Calu3 (cell line): ENCODE data around the gene LIMK2. TPM values are rescaled to one million over a fixed set of nuclear protein-coding genes. Genes with fewer than 3 reads are reported as not detected.
A peak's percentile ranks its signal among the peaks of the same experiment; 100 is the strongest.
"Not testable (repeated sequence)": the region's sequence is repeated elsewhere in the genome, so short reads cannot be mapped to it uniquely, and the experiment has no call there.

ENCODE experiments used
- Bru-seq: library from RNA; stranded (reverse); fragments of 400-500 nt; gene quantifications from one replicate; lab custom pipeline; 2021; lab: Mats Ljungman, UMichigan
- BruChase-seq, 2 experiments: library from RNA; stranded (reverse); fragments of 400-500 nt; gene quantifications; one replicate each; lab custom pipeline; 2021; lab: Mats Ljungman, UMichigan
- BruUV-seq: library from RNA; stranded (reverse); fragments of 400-500 nt; replicated peaks from 2 replicates; lab custom pipeline; 2021; lab: Mats Ljungman, UMichigan
- CTCF ChIA-PET: fragments of 300-600 bp; sonication (Branson Sonifier 250); formaldehyde crosslinking; loops from one replicate; lab custom pipeline; 2022; ENCODE audit warnings: antibody characterized with exemption; lab: Charles Lee
- DNase-seq: peaks from one replicate; pipeline ENCODE4 v3.0.0; 2022
- H3K27ac Mint-ChIP-seq: one replicate; pipeline ENCODE4 v1.8.0; 2022; ENCODE audit warnings: mixed read lengths; ENCODE audit not compliant: unreplicated experiment
- H3K27me3 Mint-ChIP-seq: one replicate; pipeline ENCODE4 v1.8.0; 2022; ENCODE audit warnings: mixed read lengths; ENCODE audit not compliant: unreplicated experiment
- H3K36me3 Mint-ChIP-seq: one replicate; pipeline ENCODE4 v1.8.0; 2022; ENCODE audit warnings: mild to moderate bottlenecking, moderate library complexity, mixed read lengths; ENCODE audit not compliant: insufficient read depth, unreplicated experiment
- H3K4me1 Mint-ChIP-seq: one replicate; pipeline ENCODE4 v1.8.0; 2022; ENCODE audit warnings: mild to moderate bottlenecking, low read depth, mixed read lengths; ENCODE audit not compliant: unreplicated experiment
- H3K4me3 Mint-ChIP-seq: one replicate; pipeline ENCODE4 v1.8.0; 2022; ENCODE audit warnings: mild to moderate bottlenecking, low read depth, moderate library complexity, mixed read lengths; ENCODE audit not compliant: unreplicated experiment
- H3K9me3 Mint-ChIP-seq: one replicate; pipeline ENCODE4 v1.8.0; 2022; ENCODE audit warnings: low read depth, mixed read lengths; ENCODE audit not compliant: unreplicated experiment
- intact Hi-C: fragments of 100-400 bp; cut with micrococcal nuclease; formaldehyde crosslinking; loops from one replicate; pipeline ENCODE4 v1.10.0; 2022; ENCODE audit not compliant: unreplicated experiment
- long read RNA-seq: library from polyadenylated mRNA; stranded (forward); transcript quantifications from one replicate; pipeline ENCODE4 v2.0.0, GENCODE V29; 2022
- total RNA-seq: library from RNA; stranded (reverse); gene quantifications from 2 replicates; pipeline ENCODE4 v1.2.3, GENCODE V29; 2022
- TF ChIP-seq, protein P1 (sequence below): fragments of 200-600 bp; IDR thresholded peaks from one replicate; pipeline ENCODE4 v1.8.0; 2022; ENCODE audit warnings: antibody characterized with exemption; ENCODE audit not compliant: unreplicated experiment

LIMK2 gene
- total RNA-seq = 59.9 and 60.7 TPM in 2 replicates
- Bru-seq, nascent RNA = percentile 83 among the genes with signal in this experiment
- BruChase-seq, experiment 1, labeled RNA remaining after a 6-hour chase = percentile 83 among the genes with signal in this experiment
- percentile 87 among the genes with signal in this experiment for BruChase-seq, experiment 2, labeled RNA remaining after a 2-hour chase
- long read RNA-seq, transcript LIMK2-201 (16 exons, 3,670 nt) = major isoform, 7 of 32 reads
- long read RNA-seq, partial matches to known transcripts = 13 of 32 reads
- long read RNA-seq, other reads (novel, unspliced or antisense) = 11 of 32 reads

DNA sequence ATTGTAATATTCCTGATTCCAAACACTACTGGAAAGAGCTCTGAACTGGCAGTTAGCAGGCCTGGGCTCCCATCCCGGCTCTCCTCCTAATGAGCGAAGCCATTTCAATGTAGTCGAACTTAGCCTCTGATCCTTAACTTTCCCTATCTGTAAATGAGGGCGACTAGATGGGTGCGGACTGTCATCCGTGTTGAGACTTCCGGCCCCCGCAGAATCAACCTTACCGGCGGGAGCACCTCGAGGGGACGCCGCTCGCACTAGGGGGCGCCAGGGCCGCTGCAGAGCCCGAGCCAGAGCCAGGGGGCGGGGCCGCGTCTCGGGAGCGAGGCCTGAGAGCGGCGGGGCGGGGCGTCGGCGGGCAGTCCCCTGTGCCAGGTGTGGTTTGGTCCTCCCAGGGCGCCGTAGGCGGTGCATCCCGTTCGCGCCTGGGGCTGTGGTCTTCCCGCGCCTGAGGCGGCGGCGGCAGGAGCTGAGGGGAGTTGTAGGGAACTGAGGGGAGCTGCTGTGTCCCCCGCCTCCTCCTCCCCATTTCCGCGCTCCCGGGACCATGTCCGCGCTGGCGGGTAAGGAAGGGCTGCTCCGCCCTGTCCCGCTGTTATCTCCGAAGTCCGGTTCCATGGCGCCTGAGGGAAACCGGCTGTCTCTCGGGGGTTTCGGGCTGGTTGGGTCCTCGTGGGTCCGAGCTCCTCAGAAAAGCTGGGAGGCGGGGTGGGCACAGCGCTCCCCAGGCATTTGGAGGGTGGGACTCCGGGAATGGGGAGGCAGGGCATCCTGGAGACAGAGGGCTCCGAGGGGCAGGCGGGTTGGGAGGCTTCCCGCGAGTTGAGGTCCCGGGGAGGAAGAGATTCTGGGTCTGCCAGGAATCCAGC is at the start of gene LIMK2:
LIMK2 (plus strand) TSS at position 437 of the 869 bp plus-strand sequence; CDS start at position 548, 111 bp downstream.
- Mint-ChIP-seq H3K9me3 (no peaks in the 10 kb centered on the region), H3K4me3 (peak within 1 kb of the TSS; percentile 85), H3K27me3 (no peaks in the 10 kb centered on the region), H3K36me3 (peaks cover 25% of the 10 kb centered on the region), H3K4me1 (peaks cover 48% of the 10 kb centered on the region), H3K27ac (peak within 1 kb of the TSS; percentile 41)
- CTCF ChIA-PET = interaction anchor here (1.0 to 3.0 kb wide), 7 partner anchors 12 to 80 kb away, joined by 3 to 19 read pairs (median 5); partner anchors contain the start of gene PIK3IP1
- intact Hi-C loops = loop anchor here (2.0 kb wide), 1 partner anchor 19 kb away; no protein-coding TSS in a partner anchor
- TF ChIP-seq, protein P1, sequence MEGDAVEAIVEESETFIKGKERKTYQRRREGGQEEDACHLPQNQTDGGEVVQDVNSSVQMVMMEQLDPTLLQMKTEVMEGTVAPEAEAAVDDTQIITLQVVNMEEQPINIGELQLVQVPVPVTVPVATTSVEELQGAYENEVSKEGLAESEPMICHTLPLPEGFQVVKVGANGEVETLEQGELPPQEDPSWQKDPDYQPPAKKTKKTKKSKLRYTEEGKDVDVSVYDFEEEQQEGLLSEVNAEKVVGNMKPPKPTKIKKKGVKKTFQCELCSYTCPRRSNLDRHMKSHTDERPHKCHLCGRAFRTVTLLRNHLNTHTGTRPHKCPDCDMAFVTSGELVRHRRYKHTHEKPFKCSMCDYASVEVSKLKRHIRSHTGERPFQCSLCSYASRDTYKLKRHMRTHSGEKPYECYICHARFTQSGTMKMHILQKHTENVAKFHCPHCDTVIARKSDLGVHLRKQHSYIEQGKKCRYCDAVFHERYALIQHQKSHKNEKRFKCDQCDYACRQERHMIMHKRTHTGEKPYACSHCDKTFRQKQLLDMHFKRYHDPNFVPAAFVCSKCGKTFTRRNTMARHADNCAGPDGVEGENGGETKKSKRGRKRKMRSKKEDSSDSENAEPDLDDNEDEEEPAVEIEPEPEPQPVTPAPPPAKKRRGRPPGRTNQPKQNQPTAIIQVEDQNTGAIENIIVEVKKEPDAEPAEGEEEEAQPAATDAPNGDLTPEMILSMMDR = peak; percentile 80
- no TSS peak for BruUV-seq
- peak; percentile 99 for DNase-seq

DNA sequence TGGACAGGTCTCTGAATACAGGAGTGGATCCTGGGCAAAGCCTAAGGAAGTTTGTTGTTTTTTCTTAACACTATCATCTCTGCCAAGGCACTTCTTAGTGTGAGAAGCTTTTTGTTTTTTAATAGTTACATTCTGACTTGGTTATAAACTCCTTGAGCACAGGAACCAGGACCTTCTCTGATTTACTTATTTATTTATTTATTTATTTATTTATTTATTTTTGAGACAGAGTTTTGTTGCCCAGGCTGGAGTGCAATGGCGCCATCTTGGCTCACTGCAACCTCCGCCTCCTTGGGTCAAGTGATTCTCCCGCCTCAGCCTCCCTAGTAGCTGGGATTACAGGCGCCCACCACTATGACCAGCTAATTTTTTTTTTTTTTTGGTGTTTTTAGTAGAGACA is 41.1 kb upstream of the LIMK2 start:
- CTCF ChIA-PET = interaction anchor here (0.6 kb wide), 1 partner anchor 27 kb away, joined by 5 read pairs; no protein-coding TSS in a partner anchor
- Mint-ChIP-seq H3K36me3 (peaks cover 8% of the 10 kb centered on the region), H3K27me3 (no peaks in the 10 kb centered on the region), H3K9me3 (no peaks in the 10 kb centered on the region), H3K4me1 (peaks cover 11% of the 10 kb centered on the region), H3K4me3 (no peak overlapping the region), H3K27ac (no peak overlapping the region)
- BruUV-seq = no TSS peak
- TF ChIP-seq, protein P1 = no peak
- intact Hi-C loops = no loop called here
- no peak for DNase-seq

DNA sequence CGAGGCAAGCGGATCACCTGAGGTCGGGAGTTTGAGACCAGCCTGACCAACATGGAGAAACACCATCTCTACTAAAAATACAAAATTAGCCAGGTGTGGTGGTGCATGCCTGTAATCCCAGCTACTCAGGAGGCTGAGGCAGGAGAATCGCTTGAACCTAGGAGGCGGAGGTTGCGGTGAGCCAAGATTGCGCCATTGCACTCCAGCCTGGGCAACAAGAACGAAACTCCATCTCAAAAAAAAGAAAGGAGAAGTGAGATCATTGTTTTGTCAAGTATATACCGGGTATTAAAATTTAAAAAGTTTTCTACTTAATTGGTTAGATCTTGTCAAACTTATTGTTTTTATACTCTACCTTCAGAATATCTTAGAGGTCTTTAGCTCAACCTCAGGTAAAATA is 40.4 kb upstream of the LIMK2 start:
- BruUV-seq, H3K4me3 Mint-ChIP-seq, H3K36me3 Mint-ChIP-seq, H3K27ac Mint-ChIP-seq, CTCF ChIA-PET, H3K27me3 Mint-ChIP-seq, H3K9me3 Mint-ChIP-seq, intact Hi-C loops, DNase-seq: not testable (repeated sequence)
- H3K4me1 Mint-ChIP-seq = peaks cover 11% of the 10 kb centered on the region

DNA sequence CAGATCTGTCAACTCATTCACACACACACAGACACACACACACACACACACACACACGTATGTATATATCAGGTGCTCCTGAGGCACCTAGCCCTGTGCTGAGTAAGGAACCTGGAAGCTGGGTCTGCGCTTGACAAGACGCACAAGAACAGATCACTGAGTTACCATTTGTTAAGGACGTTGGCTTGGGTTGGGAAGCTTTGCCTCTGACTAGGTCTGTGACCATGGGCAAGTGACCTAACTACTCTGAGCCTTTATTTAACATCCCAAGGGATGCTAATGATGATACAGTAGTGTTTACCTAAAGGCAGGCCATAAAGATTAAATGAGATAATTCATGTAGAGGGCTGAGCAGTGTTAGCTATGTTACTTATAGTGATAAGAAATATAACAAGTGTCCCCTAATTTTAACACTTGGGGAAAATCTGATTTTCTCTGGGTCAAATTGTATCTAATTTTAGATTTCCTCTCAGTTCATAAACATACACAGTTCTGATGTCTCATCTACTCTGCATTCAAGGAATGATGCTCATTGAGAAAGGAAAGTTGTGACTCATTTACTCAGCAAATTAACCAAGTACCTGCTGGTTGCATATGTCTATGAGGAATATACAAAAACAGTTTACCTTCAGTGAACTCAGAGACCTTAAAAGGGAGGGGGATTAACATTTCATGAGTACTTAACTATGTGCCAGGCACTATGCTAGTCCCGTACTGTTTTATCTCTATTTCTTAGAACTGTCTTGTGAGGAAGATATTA is 38.5 kb upstream of the LIMK2 start:
- no TSS peak for BruUV-seq
- CTCF ChIA-PET = interaction anchor here (1.0 kb wide), 1 partner anchor 33 kb away, joined by 3 read pairs; no protein-coding TSS in a partner anchor
- peaks cover 12% of the 10 kb centered on the region for H3K4me1 Mint-ChIP-seq
- no peaks in the 10 kb centered on the region for H3K9me3 Mint-ChIP-seq
- H3K36me3 Mint-ChIP-seq = no peaks in the 10 kb centered on the region
- intact Hi-C loops = no loop called here
- H3K27ac Mint-ChIP-seq = no peak overlapping the region
- TF ChIP-seq, protein P1 = no peak
- DNase-seq = no peak
- no peaks in the 10 kb centered on the region for H3K27me3 Mint-ChIP-seq
- H3K4me3 Mint-ChIP-seq = no peak overlapping the region
